Natural killer cell (primary cell): Measurements from ENCODE around the gene HOXB7. TPM values are rescaled to one million over a fixed set of nuclear protein-coding genes. Genes with fewer than 3 reads are reported as not detected.

Experiments
- ATAC-seq, 3 donors: fragments of 150-1000 bp in 2 of 3; fragments of 200-7000 bp in 1 of 3; cut with Tn5 transposase; 1 replicate in 1 of 3; 2 replicates in 2 of 3; pipeline ENCODE4 v1.10.0; 2021; ENCODE audit warnings: mild to moderate bottlenecking in 2 of 3, moderate library complexity in 2 of 3
- DNase-seq, 2 donors: peaks; one replicate each; pipeline versions ENCODE4 v3.0.0 to v3.0.0-alpha.2; 2013 to 2021; ENCODE audit warnings: mixed read lengths in 1 of 2
- H3K27ac ChIP-seq: one replicate; pipeline ENCODE4 v1.5.1; 2013; ENCODE audit warnings: mild to moderate bottlenecking, low read length
- H3K27me3 ChIP-seq: one replicate; pipeline ENCODE4 v1.6.1; 2013; ENCODE audit warnings: low read length; ENCODE audit not compliant: control insufficient read depth, insufficient read depth
- H3K36me3 ChIP-seq: one replicate; pipeline ENCODE4 v1.6.1; 2013; ENCODE audit warnings: low read length; ENCODE audit not compliant: control insufficient read depth, insufficient read depth
- H3K4me1 ChIP-seq: one replicate; pipeline ENCODE4 v1.6.1; 2013; ENCODE audit warnings: low read length; ENCODE audit not compliant: control insufficient read depth, insufficient read depth
- H3K4me3 ChIP-seq: one replicate; pipeline ENCODE4 v1.5.1; 2013; ENCODE audit warnings: low read length
- H3K9me3 ChIP-seq: one replicate; pipeline ENCODE4 v1.6.1; 2013; ENCODE audit warnings: low read length; ENCODE audit not compliant: control insufficient read depth, insufficient read depth
- H3K27ac Mint-ChIP-seq, 2 donors: one replicate each; pipeline ENCODE4 v1.8.0; 2022; ENCODE audit warnings: mild to moderate bottlenecking in 2 of 2, mixed read lengths in 2 of 2, moderate library complexity in 1 of 2
- H3K27me3 Mint-ChIP-seq, 2 donors: one replicate each; pipeline ENCODE4 v1.8.0; 2022; ENCODE audit warnings: low read depth in 2 of 2, mixed read lengths in 2 of 2
- H3K36me3 Mint-ChIP-seq: one replicate; pipeline ENCODE4 v1.8.0; 2022; ENCODE audit warnings: mixed read lengths
- H3K4me1 Mint-ChIP-seq, 2 donors: one replicate each; pipeline ENCODE4 v1.8.0; 2022; ENCODE audit warnings: mixed read lengths in 2 of 2
- H3K4me3 Mint-ChIP-seq: one replicate; pipeline ENCODE4 v1.8.0; 2022; ENCODE audit warnings: mild to moderate bottlenecking, moderate library complexity, mixed read lengths
- H3K9me3 Mint-ChIP-seq, 2 donors: one replicate each; pipeline ENCODE4 v1.8.0; 2022; ENCODE audit warnings: mixed read lengths in 2 of 2
- CTCF ChIP-seq: fragments of 200-600 bp; IDR thresholded peaks from one replicate; pipeline ENCODE4 v1.8.0; 2022; ENCODE audit warnings: antibody characterized with exemption
- WGBS: methylation state at CpG from one replicate; pipeline ENCODE4 v1.1.7; 2013; ENCODE audit warnings: missing lambda C conversion rate; ENCODE audit not compliant: insufficient coverage; 5-methylcytosine and 5-hydroxymethylcytosine counted together
- intact Hi-C: fragments of 100-400 bp; cut with micrococcal nuclease; formaldehyde crosslinking; loops from one replicate; pipeline ENCODE4 v1.14.2; 2022
- total RNA-seq, 4 donors: library from RNA; stranded (reverse); fragments of 120-200 nt in 1 of 4; gene quantifications; one replicate each; pipeline versions ENCODE4 v1.2.3 to v1.2.4, GENCODE V29; 2013 to 2022

The HOXB7 gene
- total RNA-seq, 3 donors from 2014 or later (not counting 1 experiment from before 2014, with no cell fraction given), result 0.45 to 1.4 (median 0.97) TPM

DNA sequence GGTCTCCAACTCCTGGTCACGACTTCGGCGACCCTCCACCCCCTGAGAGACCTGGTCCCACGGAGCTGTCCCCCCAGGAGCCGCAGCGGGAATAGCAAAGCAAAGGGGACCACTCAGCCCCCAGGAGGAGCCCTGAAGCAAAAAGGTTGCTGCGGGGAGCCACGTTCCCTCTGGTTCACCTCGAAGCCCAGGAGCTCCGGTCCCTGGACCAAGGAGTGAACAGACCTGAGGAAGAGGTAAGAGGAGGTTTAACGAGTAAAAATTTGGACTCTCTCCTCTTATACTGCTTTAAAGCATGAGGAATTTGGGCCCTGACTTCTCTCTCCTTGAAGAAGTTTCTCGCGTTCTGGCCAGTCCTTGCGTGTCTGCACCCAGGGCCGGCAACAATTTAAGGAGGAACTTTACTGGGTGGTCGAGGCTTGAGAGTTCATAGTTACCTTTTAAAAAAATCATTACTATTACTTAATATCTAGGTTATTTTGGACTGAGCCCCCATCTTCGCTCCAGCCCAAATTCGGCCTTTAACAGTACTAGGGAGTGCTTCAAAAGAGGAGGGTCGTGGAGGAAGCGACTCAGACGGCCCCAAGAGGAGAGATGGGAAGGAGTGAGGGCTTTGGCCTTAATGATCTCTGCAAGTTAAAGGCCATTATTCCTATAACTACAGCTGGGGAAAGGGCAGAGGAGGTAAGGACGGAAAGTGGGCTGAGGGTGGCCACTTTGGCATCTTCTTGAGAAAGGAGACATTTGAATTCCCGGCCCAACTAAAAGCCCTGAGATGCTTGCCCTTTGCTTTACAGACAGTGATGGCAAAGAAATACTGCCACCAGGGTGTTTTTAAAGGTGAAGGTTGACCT is 32.3 kb upstream of the HOXB7 start:
- no peaks in the 10 kb centered on the region for H3K36me3 ChIP-seq
- Mint-ChIP-seq H3K36me3 (peaks cover 6% of the 10 kb centered on the region), H3K27me3 (peaks cover 73 to 78% of the 10 kb centered on the region in 2 donors), H3K9me3 (no peaks in the 10 kb centered on the region), H3K4me3 (no peak overlapping the region), H3K4me1 (peaks cover 16 to 35% of the 10 kb centered on the region in 2 donors), H3K27ac (no peak overlapping the region)
- H3K27ac ChIP-seq, result no peak overlapping the region
- intact Hi-C loops, result no loop called here
- TF ChIP-seq CTCF, result no peak
- H3K27me3 ChIP-seq, result peaks cover 48% of the 10 kb centered on the region
- ATAC-seq, result no peak
- peaks cover 22% of the 10 kb centered on the region for H3K4me1 ChIP-seq
- no peaks in the 10 kb centered on the region for H3K9me3 ChIP-seq
- H3K4me3 ChIP-seq, result no peak overlapping the region
- WGBS, result 69% methylated on average over 20 of the region's 23 CpGs
- DNase-seq, result no peak

GRCh38 chr17:48642059-48642842 is 31.4 kb upstream of the HOXB7 start:
- ATAC-seq, result no peak
- Histone ChIP-seq H3K36me3 (no peaks in the 10 kb centered on the region), H3K4me1 (peaks cover 15% of the 10 kb centered on the region), H3K27ac (no peak overlapping the region), H3K9me3 (no peaks in the 10 kb centered on the region), H3K4me3 (no peak overlapping the region), H3K27me3 (peaks cover 44% of the 10 kb centered on the region)
- H3K27me3 Mint-ChIP-seq, result peaks cover 74 to 86% of the 10 kb centered on the region in 2 donors
- no peak overlapping the region for H3K4me3 Mint-ChIP-seq
- TF ChIP-seq CTCF, result no peak
- no peak for DNase-seq
- peaks cover 6% of the 10 kb centered on the region for H3K36me3 Mint-ChIP-seq
- peaks cover 15 to 27% of the 10 kb centered on the region in 2 donors for H3K4me1 Mint-ChIP-seq
- H3K27ac Mint-ChIP-seq, result no peak overlapping the region
- intact Hi-C loops, result no loop called here
- WGBS, result 18% methylated on average over 58 of the region's 58 CpGs
- H3K9me3 Mint-ChIP-seq, result no peaks in the 10 kb centered on the region

DNA sequence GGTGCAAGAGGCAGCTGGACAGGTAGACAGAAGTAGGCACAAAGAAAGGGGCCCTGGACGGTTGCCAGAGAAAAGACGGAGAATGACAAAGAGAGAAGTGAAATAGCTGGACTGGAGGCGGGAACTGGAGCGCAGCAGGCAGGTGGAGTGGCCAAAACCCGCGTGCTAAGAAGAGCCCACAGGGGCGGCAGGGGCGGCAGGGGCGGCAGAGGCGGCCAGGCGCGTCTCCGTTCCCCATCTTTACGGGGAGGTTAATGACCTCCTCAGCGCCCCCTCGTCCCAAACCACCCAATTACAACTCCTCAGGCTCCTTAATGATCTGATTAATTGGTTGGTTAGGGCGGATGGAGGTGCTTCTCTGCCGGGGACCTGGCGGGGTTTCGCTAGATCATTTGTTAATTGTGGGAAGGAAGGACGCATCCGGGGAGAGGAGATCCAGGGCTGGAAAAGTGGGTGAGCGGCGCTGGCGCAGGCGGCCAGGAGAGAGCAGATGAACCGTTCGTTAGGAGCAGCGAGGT is 30.8 kb upstream of the HOXB7 start:
- Mint-ChIP-seq H3K36me3 (peaks cover 6% of the 10 kb centered on the region), H3K4me1 (peaks cover 9 to 25% of the 10 kb centered on the region in 2 donors), H3K27me3 (peaks cover 77 to 93% of the 10 kb centered on the region in 2 donors), H3K9me3 (no peaks in the 10 kb centered on the region), H3K4me3 (no peak overlapping the region), H3K27ac (no peak overlapping the region)
- no peaks in the 10 kb centered on the region for H3K36me3 ChIP-seq
- DNase-seq, result no peak
- 24% methylated on average over 22 of the region's 29 CpGs for WGBS
- no peaks in the 10 kb centered on the region for H3K9me3 ChIP-seq
- no peak overlapping the region for H3K4me3 ChIP-seq
- ATAC-seq, result no peak
- H3K27ac ChIP-seq, result no peak overlapping the region
- H3K27me3 ChIP-seq, result peaks cover 44% of the 10 kb centered on the region
- intact Hi-C loops, result no loop called here
- no peak for TF ChIP-seq CTCF
- peaks cover 12% of the 10 kb centered on the region for H3K4me1 ChIP-seq
